Mucosa of descending colon (tissue), 3 donors: Measurements from ENCODE around the gene GREM1. TPM values are rescaled to one million over a fixed set of nuclear protein-coding genes. Genes with fewer than 3 reads are reported as not detected.

Experiments used
- ATAC-seq: fragments of 200-7000 bp; cut with Tn5 transposase; one replicate; pipeline ENCODE4 v1.9.1; 2020; ENCODE audit warnings: mild to moderate bottlenecking, moderate library complexity
- DNase-seq, 3 donors: peaks; one replicate each; pipeline ENCODE4 v3.0.0-alpha.2; 2020
- H3K36me3 ChIP-seq: fragments of 200-600 bp; one replicate; pipeline ENCODE4 v1.8.0; 2021; ENCODE audit warnings: low read depth, mild to moderate bottlenecking
- H3K4me1 ChIP-seq: fragments of 200-600 bp; one replicate; pipeline ENCODE4 v1.8.0; 2021; ENCODE audit warnings: low read depth, mild to moderate bottlenecking
- H3K4me3 ChIP-seq: fragments of 200-600 bp; one replicate; pipeline ENCODE4 v1.8.0; 2021; ENCODE audit warnings: mild to moderate bottlenecking
- H3K9me3 ChIP-seq: fragments of 200-600 bp; one replicate; pipeline ENCODE4 v1.8.0; 2021; ENCODE audit warnings: mild to moderate bottlenecking
- CTCF ChIP-seq: fragments of 200-600 bp; IDR thresholded peaks from one replicate; pipeline ENCODE4 v1.8.0; 2022; ENCODE audit warnings: antibody characterized with exemption, mild to moderate bottlenecking
- intact Hi-C, 2 donors: fragments of 100-400 bp; cut with DNase I in 1 of 2; cut with micrococcal nuclease in 1 of 2; formaldehyde crosslinking; loops; one replicate each; pipeline versions ENCODE4 v1.11.0 to v1.11.1; 2022; cut with DNase I, micrococcal nuclease
- total RNA-seq, 3 donors: library from RNA; stranded (reverse); fragmentation: NEBNext Ultra II Directional in 2 of 3; extraction: Animal tissue kit (Norgen Biotek cat#: 25700) in 2 of 3; gene quantifications; one replicate each; pipeline versions ENCODE4 v1.2.1 to v1.2.4, GENCODE V29; 2021 to 2023
- donor health status: DM: no; HTN: no; CAD: no; lungs with moderate emphysema.
- donor health status: DM: no; HTN: no; CAD: no.
- donor health status: DM: no; HTN: yes; CAD: no.

Gene GREM1
- total RNA-seq, 3 donors from 2014 or later = 9.1 to 77.8 (median 44.8) TPM

GRCh38 chr15:32690941-32691688 lies 26.7 kb upstream of the GREM1 start:
- Histone ChIP-seq H3K4me1 (no peaks in the 10 kb centered on the region), H3K9me3 (no peaks in the 10 kb centered on the region), H3K36me3 (no peaks in the 10 kb centered on the region), H3K4me3 (no peak overlapping the region)
- DNase-seq = no peak
- ATAC-seq = no peak
- intact Hi-C loops = no loop called here
- no peak for TF ChIP-seq CTCF

GRCh38 chr15:32691689-32692038 lies 26.1 kb upstream of the GREM1 start:
- ATAC-seq (no peak), DNase-seq (no peak)
- Histone ChIP-seq H3K4me1 (no peaks in the 10 kb centered on the region), H3K9me3 (no peaks in the 10 kb centered on the region), H3K36me3 (no peaks in the 10 kb centered on the region), H3K4me3 (no peak overlapping the region)
- no peak for TF ChIP-seq CTCF
- intact Hi-C loops = no loop called here

- Histone ChIP-seq H3K4me3 (no peak overlapping the region), H3K36me3 (no peaks in the 10 kb centered on the region), H3K4me1 (no peaks in the 10 kb centered on the region), H3K9me3 (no peaks in the 10 kb centered on the region)
- ATAC-seq (no peak), DNase-seq (no peak)
- intact Hi-C loops = no loop called here
- TF ChIP-seq CTCF = no peak
These were observed 25.5 kb upstream of the GREM1 start for GRCh38 chr15:32692286-32692685.

- ATAC-seq (no peak), DNase-seq (no peak)
- no peak for TF ChIP-seq CTCF
- H3K9me3 ChIP-seq = no peaks in the 10 kb centered on the region
- no peak overlapping the region for H3K4me3 ChIP-seq
- no peaks in the 10 kb centered on the region for H3K36me3 ChIP-seq
- intact Hi-C loops = no loop called here
- no peaks in the 10 kb centered on the region for H3K4me1 ChIP-seq
These were observed 23.4 kb upstream of the GREM1 start for GRCh38 chr15:32694222-32694983.

- Histone ChIP-seq H3K4me3 (no peak overlapping the region), H3K9me3 (no peaks in the 10 kb centered on the region), H3K36me3 (no peaks in the 10 kb centered on the region), H3K4me1 (peaks cover 8% of the 10 kb centered on the region)
- DNase-seq = no peak
- no peak for TF ChIP-seq CTCF
- intact Hi-C loops = no loop called here
- ATAC-seq = no peak
These were observed 18.9 kb upstream of the GREM1 start for GRCh38 chr15:32698773-32699390.
